ENCODE results near the gene RPUSD1. TPM values are rescaled to one million over a fixed set of nuclear protein-coding genes. Genes with fewer than 3 reads are reported as not detected.

RPUSD1 gene
- polyA plus RNA-seq, 1 of the 3 experiments (the other 2 are of a cell fraction), result 27.7 TPM

- TF ChIP-seq FOXJ3 (CRISPR knock-in tag; IDR thresholded peaks at IDR 0.05), result no peak
Observed at GRCh38 chr16:751152-752006, 36.8 kb downstream of the RPUSD1 start (continued).

- ChIA-PET CTCF (interaction anchor here (0.7 to 1.4 kb wide), 3 partner anchors 9 to 34 kb away, joined by 3 to 8 read pairs (median 3); no protein-coding TSS in a partner anchor), POLR2A (interaction anchor here (1.0 kb wide), 1 partner anchor 30 kb away, joined by 4 read pairs; the partner anchor contains the start of gene ANTKMT)
Observed at GRCh38 chr16:750485-750884, 37.7 kb downstream of the RPUSD1 start.

More at GRCh38 chr16:750485-750884, 37.7 kb downstream of the RPUSD1 start:
- H3K9me3 ChIP-seq, result no peaks in the 10 kb centered on the region
- H3K4me3 ChIP-seq (ENCODE audit: low read depth in 2 of 2, low read length in 1 of 2), result no peak overlapping the region
- H3K4me1 ChIP-seq (ENCODE audit: control insufficient read depth in 1 of 2, insufficient read depth in 2 of 2, low read depth in 1 of 2, low read length in 1 of 2), result no peaks in the 10 kb centered on the region
- H3K9ac ChIP-seq, result no peak overlapping the region
- TF ChIP-seq, protein P1, sequence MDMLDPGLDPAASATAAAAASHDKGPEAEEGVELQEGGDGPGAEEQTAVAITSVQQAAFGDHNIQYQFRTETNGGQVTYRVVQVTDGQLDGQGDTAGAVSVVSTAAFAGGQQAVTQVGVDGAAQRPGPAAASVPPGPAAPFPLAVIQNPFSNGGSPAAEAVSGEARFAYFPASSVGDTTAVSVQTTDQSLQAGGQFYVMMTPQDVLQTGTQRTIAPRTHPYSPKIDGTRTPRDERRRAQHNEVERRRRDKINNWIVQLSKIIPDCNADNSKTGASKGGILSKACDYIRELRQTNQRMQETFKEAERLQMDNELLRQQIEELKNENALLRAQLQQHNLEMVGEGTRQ (IDR thresholded peaks at IDR 0.05; ENCODE audit: borderline replicate concordance, low read depth, low read length), result no peak
- TF ChIP-seq TCF12 (IDR thresholded peaks at IDR 0.05), result no peak
- no peak for TF ChIP-seq NFIC (IDR thresholded peaks at IDR 0.05; ENCODE audit: borderline replicate concordance)
- TF ChIP-seq JUND (IDR thresholded peaks at IDR 0.05), result no peak
- no peak for TF ChIP-seq CHD2 (IDR thresholded peaks at IDR 0.05; ENCODE audit: low read length, partially characterized antibody)
- no peak for TF ChIP-seq IRF3 (IDR thresholded peaks at IDR 0.05; ENCODE audit: low read depth, low read length)
- TF ChIP-seq, protein P2, sequence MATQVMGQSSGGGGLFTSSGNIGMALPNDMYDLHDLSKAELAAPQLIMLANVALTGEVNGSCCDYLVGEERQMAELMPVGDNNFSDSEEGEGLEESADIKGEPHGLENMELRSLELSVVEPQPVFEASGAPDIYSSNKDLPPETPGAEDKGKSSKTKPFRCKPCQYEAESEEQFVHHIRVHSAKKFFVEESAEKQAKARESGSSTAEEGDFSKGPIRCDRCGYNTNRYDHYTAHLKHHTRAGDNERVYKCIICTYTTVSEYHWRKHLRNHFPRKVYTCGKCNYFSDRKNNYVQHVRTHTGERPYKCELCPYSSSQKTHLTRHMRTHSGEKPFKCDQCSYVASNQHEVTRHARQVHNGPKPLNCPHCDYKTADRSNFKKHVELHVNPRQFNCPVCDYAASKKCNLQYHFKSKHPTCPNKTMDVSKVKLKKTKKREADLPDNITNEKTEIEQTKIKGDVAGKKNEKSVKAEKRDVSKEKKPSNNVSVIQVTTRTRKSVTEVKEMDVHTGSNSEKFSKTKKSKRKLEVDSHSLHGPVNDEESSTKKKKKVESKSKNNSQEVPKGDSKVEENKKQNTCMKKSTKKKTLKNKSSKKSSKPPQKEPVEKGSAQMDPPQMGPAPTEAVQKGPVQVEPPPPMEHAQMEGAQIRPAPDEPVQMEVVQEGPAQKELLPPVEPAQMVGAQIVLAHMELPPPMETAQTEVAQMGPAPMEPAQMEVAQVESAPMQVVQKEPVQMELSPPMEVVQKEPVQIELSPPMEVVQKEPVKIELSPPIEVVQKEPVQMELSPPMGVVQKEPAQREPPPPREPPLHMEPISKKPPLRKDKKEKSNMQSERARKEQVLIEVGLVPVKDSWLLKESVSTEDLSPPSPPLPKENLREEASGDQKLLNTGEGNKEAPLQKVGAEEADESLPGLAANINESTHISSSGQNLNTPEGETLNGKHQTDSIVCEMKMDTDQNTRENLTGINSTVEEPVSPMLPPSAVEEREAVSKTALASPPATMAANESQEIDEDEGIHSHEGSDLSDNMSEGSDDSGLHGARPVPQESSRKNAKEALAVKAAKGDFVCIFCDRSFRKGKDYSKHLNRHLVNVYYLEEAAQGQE (IDR thresholded peaks at IDR 0.05; ENCODE audit: low read depth, low read length), result no peak
- no peak for TF ChIP-seq SIN3A (IDR thresholded peaks at IDR 0.05; ENCODE audit: borderline replicate concordance, low read depth, low read length)
- TF ChIP-seq FOXM1 (IDR thresholded peaks at IDR 0.05; ENCODE audit: low read depth), result no peak
- no peak for TF ChIP-seq EP300 (IDR thresholded peaks at IDR 0.05; ENCODE audit: borderline replicate concordance in 1 of 2, low read depth in 1 of 2, low read length in 1 of 2)
- no peak for TF ChIP-seq SMC3 (IDR thresholded peaks at IDR 0.05; ENCODE audit: low read depth, low read length)
- TF ChIP-seq RCOR1 (IDR thresholded peaks at IDR 0.05; ENCODE audit: low read length), result no peak
- no peak for TF ChIP-seq YY1 (IDR thresholded peaks at IDR 0.05; ENCODE audit: low read depth)
- TF ChIP-seq CTCF (IDR thresholded peaks at IDR 0.05), result no peak
- TF ChIP-seq, protein P3, sequence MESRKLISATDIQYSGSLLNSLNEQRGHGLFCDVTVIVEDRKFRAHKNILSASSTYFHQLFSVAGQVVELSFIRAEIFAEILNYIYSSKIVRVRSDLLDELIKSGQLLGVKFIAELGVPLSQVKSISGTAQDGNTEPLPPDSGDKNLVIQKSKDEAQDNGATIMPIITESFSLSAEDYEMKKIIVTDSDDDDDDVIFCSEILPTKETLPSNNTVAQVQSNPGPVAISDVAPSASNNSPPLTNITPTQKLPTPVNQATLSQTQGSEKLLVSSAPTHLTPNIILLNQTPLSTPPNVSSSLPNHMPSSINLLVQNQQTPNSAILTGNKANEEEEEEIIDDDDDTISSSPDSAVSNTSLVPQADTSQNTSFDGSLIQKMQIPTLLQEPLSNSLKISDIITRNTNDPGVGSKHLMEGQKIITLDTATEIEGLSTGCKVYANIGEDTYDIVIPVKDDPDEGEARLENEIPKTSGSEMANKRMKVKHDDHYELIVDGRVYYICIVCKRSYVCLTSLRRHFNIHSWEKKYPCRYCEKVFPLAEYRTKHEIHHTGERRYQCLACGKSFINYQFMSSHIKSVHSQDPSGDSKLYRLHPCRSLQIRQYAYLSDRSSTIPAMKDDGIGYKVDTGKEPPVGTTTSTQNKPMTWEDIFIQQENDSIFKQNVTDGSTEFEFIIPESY (IDR thresholded peaks at IDR 0.05; ENCODE audit: borderline replicate concordance, low read depth), result no peak
- no peak for TF ChIP-seq TEAD4 (IDR thresholded peaks at IDR 0.05; ENCODE audit: borderline replicate concordance, insufficient read depth)
- no peak for TF ChIP-seq GABPA (IDR thresholded peaks at IDR 0.05; ENCODE audit: low read depth)
- no peak for TF ChIP-seq RXRA (IDR thresholded peaks at IDR 0.05; ENCODE audit: borderline replicate concordance, low read depth)
- no peak for TF ChIP-seq ELF1 (IDR thresholded peaks at IDR 0.05)
- no peaks in the 10 kb centered on the region for H4K20me1 ChIP-seq (ENCODE audit: insufficient read depth)
- H3K36me3 ChIP-seq (replicated peaks in 1 of 2; ENCODE audit: control insufficient read depth in 1 of 2, insufficient read depth in 2 of 2, low read length in 1 of 2), result no peaks in the 10 kb centered on the region
- H3K27me3 ChIP-seq (ENCODE audit: insufficient read depth), result no peaks in the 10 kb centered on the region
- H2AFZ ChIP-seq (ENCODE audit: low read depth), result no peak overlapping the region
- no peak overlapping the region for H3K27ac ChIP-seq (ENCODE audit: low read depth in 2 of 2, low read length in 1 of 2)
- 64% methylated on average over 9 of the region's 9 CpGs for WGBS (ENCODE audit: low lambda C conversion rate)
- no peaks in the 10 kb centered on the region for H3K9me2 ChIP-seq
- no peak overlapping the region for H3K4me2 ChIP-seq
- peaks cover 4% of the 10 kb centered on the region for H3F3A ChIP-seq (replicated peaks; ENCODE audit: insufficient read depth)
- no peaks in the 10 kb centered on the region for H3K79me2 ChIP-seq (ENCODE audit: insufficient read depth)
- no peak for DNase-seq
